Activated CD4-positive, alpha-beta T cell treated with anti-CD3 and anti-CD28 coated beads for 36 hours (primary cell): Measurements from ENCODE around the gene VPS13C. TPM values are rescaled to one million over a fixed set of nuclear protein-coding genes. Genes with fewer than 3 reads are reported as not detected.

Source experiments
- ATAC-seq: fragments of 200-7000 bp; cut with Tn5 transposase; one replicate; pipeline ENCODE4 v1.10.0; 2021; ENCODE audit warnings: mild to moderate bottlenecking, moderate library complexity
- CTCF ChIA-PET: fragments of 350-600 bp; sonication (Branson Sonifier 250); formaldehyde crosslinking; loops from one replicate; lab custom pipeline; 2021; ENCODE audit warnings: antibody characterized with exemption; lab: Charles Lee
- POLR2A ChIA-PET: fragments of 350-600 bp; sonication (Branson Sonifier 250); formaldehyde crosslinking; loops from one replicate; lab custom pipeline; 2021; ENCODE audit warnings: antibody characterized with exemption, inconsistent platforms; lab: Charles Lee
- DNase-seq: peaks from one replicate; pipeline ENCODE4 v3.0.0-alpha.2; 2020
- H3K27ac Mint-ChIP-seq: one replicate; pipeline ENCODE4 v1.8.0; 2021; ENCODE audit warnings: mixed read lengths
- H3K27me3 Mint-ChIP-seq: one replicate; pipeline ENCODE4 v1.8.0; 2021; ENCODE audit warnings: mixed read lengths
- H3K36me3 Mint-ChIP-seq: one replicate; pipeline ENCODE4 v1.8.0; 2021; ENCODE audit warnings: low read depth, mixed read lengths
- H3K4me1 Mint-ChIP-seq: one replicate; pipeline ENCODE4 v1.8.0; 2021; ENCODE audit warnings: mixed read lengths
- H3K4me3 Mint-ChIP-seq: one replicate; pipeline ENCODE4 v1.8.0; 2021; ENCODE audit warnings: mild to moderate bottlenecking, moderate library complexity, mixed read lengths
- H3K9me3 Mint-ChIP-seq: one replicate; pipeline ENCODE4 v1.8.0; 2021; ENCODE audit warnings: low read depth, mixed read lengths
- intact Hi-C, 2 experiments: fragments of 100-400 bp; cut with DNase I in 1 of 2; cut with micrococcal nuclease in 1 of 2; formaldehyde crosslinking; loops; one replicate each; pipeline versions ENCODE4 v1.14.2 to v1.15.1; 2022 to 2024; cut with DNase I, micrococcal nuclease
- total RNA-seq, 2 experiments: library from RNA; stranded (reverse); gene quantifications; one replicate each; pipeline ENCODE4 v1.2.3, GENCODE V29; 2021

The VPS13C gene
- total RNA-seq, 2 experiments from 2014 or later: 40.1 to 47.2 TPM

DNA sequence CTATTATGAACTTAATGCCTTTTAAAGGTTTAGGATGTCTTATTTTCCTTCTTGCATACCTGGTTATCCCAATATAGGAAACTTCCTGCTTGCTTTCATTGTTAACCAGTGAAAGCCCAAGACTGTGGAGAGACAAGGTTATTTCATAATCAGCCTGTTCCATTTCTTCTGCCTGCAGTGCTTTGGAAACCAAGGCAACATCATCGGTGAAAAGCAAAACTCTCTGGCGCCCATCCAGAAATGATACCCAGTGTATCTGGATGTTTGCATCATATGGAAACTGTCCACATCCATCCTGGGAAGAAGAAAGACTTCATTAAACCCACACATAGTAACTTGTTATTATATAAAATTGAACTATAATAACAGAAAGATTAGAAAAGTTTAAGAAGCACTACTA is 170.1 kb downstream of the VPS13C start:
- POLR2A ChIA-PET: no interaction called here
- Mint-ChIP-seq H3K36me3 (peaks cover 46% of the 10 kb centered on the region), H3K4me1 (no peaks in the 10 kb centered on the region), H3K27ac (no peak overlapping the region), H3K4me3 (no peak overlapping the region), H3K27me3 (no peaks in the 10 kb centered on the region), H3K9me3 (peaks cover 14% of the 10 kb centered on the region)
- no peak for DNase-seq
- no peak for ATAC-seq
- intact Hi-C loops: no loop called here
- CTCF ChIA-PET: interaction anchor here (0.7 kb wide), 1 partner anchor 10 kb away, joined by 3 read pairs; no protein-coding TSS in a partner anchor

GRCh38 chr15:61889706-61890105 is 170.5 kb downstream of the VPS13C start:
- DNase-seq (no peak), ATAC-seq (no peak)
- ChIA-PET POLR2A (no interaction called here), CTCF (interaction anchor here (0.7 kb wide), 1 partner anchor 10 kb away, joined by 3 read pairs; no protein-coding TSS in a partner anchor)
- no peak overlapping the region for H3K27ac Mint-ChIP-seq
- no peaks in the 10 kb centered on the region for H3K27me3 Mint-ChIP-seq
- peaks cover 42% of the 10 kb centered on the region for H3K36me3 Mint-ChIP-seq
- H3K4me1 Mint-ChIP-seq: no peaks in the 10 kb centered on the region
- H3K4me3 Mint-ChIP-seq: no peak overlapping the region
- intact Hi-C loops: no loop called here
- H3K9me3 Mint-ChIP-seq: peaks cover 13% of the 10 kb centered on the region

DNA sequence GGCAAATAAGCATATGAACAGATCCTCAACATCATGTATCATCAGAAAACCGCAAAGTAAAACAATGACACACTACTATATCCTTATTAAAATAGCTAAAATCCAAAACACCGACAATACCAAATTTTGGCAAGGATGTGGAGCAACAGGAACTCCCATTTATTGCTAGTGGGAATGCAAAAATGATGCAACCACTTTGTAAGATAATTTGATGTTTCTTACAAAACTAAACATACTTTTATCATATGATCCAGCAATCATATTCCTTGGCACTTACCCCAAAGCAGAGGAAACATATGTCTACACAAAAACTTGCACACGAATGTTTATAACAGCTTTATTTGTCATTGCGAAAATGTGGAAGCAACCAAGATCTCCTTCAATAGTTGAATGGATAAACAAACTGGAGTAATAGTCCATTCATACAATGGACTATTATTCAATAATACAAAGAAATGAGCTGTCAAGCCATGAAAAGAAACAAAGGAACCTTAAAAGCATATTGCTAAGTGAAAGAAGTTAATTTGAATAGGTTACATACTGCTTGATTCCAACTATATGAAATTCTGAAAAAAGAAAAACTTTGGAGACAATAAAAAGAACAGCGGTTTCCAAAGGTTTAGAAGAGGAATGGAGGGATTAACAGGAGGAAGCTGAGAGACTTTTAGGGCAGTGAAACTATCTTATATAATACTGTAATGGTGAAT is 172.0 kb downstream of the VPS13C start:
- no peak overlapping the region for H3K4me3 Mint-ChIP-seq
- no peak overlapping the region for H3K27ac Mint-ChIP-seq
- H3K4me1 Mint-ChIP-seq: no peaks in the 10 kb centered on the region
- ChIA-PET CTCF (interaction anchor here (0.8 kb wide), 1 partner anchor 909 kb away, joined by 3 read pairs; no protein-coding TSS in a partner anchor), POLR2A (no interaction called here)
- peaks cover 6% of the 10 kb centered on the region for H3K9me3 Mint-ChIP-seq
- intact Hi-C loops: no loop called here
- H3K27me3 Mint-ChIP-seq: no peaks in the 10 kb centered on the region
- DNase-seq (no peak), ATAC-seq (no peak)
- H3K36me3 Mint-ChIP-seq: peaks cover 27% of the 10 kb centered on the region

- no peak for DNase-seq
- Mint-ChIP-seq H3K4me3 (no peak overlapping the region), H3K27ac (no peak overlapping the region), H3K4me1 (no peaks in the 10 kb centered on the region), H3K27me3 (no peaks in the 10 kb centered on the region), H3K9me3 (no peaks in the 10 kb centered on the region), H3K36me3 (peaks cover 10% of the 10 kb centered on the region)
- POLR2A ChIA-PET: no interaction called here
- intact Hi-C loops: no loop called here
- no peak for ATAC-seq
- CTCF ChIA-PET: interaction anchor here (1.1 kb wide), 1 partner anchor 10 kb away, joined by 3 read pairs; no protein-coding TSS in a partner anchor
Measured at GRCh38 chr15:61880084-61880483, 180.2 kb downstream of the VPS13C start.

- H3K9me3 Mint-ChIP-seq: no peaks in the 10 kb centered on the region
- ATAC-seq: no peak
- CTCF ChIA-PET: interaction anchor here (0.9 kb wide), 1 partner anchor 10 kb away, joined by 3 read pairs; no protein-coding TSS in a partner anchor
- H3K27me3 Mint-ChIP-seq: no peaks in the 10 kb centered on the region
- POLR2A ChIA-PET: no interaction called here
- H3K36me3 Mint-ChIP-seq: peaks cover 10% of the 10 kb centered on the region
- no peaks in the 10 kb centered on the region for H3K4me1 Mint-ChIP-seq
- H3K27ac Mint-ChIP-seq: no peak overlapping the region
- intact Hi-C loops: loop anchor here in 1 of 2 experiments (10.0 kb wide), 1 partner anchor 266 kb away; no protein-coding TSS in a partner anchor
- H3K4me3 Mint-ChIP-seq: no peak overlapping the region
- no peak for DNase-seq
Measured at GRCh38 chr15:61879219-61879618, 181.0 kb downstream of the VPS13C start.

- Mint-ChIP-seq H3K4me1 (no peaks in the 10 kb centered on the region), H3K27ac (no peak overlapping the region), H3K4me3 (no peak overlapping the region), H3K27me3 (no peaks in the 10 kb centered on the region), H3K36me3 (peaks cover 28% of the 10 kb centered on the region), H3K9me3 (no peaks in the 10 kb centered on the region)
- POLR2A ChIA-PET: no interaction called here
- intact Hi-C loops: loop anchor here (1.0 to 10.0 kb wide), 4 partner anchors 199 to 435 kb away; no protein-coding TSS in a partner anchor
- ATAC-seq (no peak), DNase-seq (no peak)
- CTCF ChIA-PET: interaction anchor here (0.7 to 1.5 kb wide), 5 partner anchors 14 to 401 kb away, joined by 3 to 5 read pairs (median 3); no protein-coding TSS in a partner anchor
Measured at GRCh38 chr15:61871926-61872522, 188.2 kb downstream of the VPS13C start.

DNA sequence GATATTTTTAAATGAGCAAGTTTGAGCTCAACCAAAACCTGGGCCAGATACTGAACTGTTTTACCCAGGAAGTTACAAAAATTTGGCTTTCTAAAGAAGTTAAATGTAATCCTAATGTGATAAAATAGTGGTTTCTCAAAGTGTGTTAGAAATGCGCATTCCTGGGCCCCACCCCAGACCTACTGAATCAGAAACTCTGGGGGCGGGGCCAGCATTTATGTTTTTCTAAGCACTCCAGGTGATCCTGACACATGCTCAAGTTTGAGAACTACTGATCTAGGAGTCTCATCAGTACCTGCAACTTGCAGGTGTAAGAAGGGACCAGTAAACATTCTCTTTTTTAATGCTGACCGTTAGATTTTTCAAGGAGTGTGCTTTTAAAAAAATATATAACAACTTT is 190.6 kb downstream of the VPS13C start:
- Mint-ChIP-seq H3K27me3 (no peaks in the 10 kb centered on the region), H3K4me1 (no peaks in the 10 kb centered on the region), H3K9me3 (no peaks in the 10 kb centered on the region), H3K27ac (no peak overlapping the region), H3K36me3 (peaks cover 26% of the 10 kb centered on the region), H3K4me3 (no peak overlapping the region)
- DNase-seq (no peak), ATAC-seq (no peak)
- intact Hi-C loops: loop anchor here (10.0 kb wide), 2 partner anchors 265 to 275 kb away; no protein-coding TSS in a partner anchor
- POLR2A ChIA-PET: no interaction called here
- CTCF ChIA-PET: interaction anchor here (0.8 to 1.4 kb wide), 2 partner anchors 9 to 13 kb away, joined by 3 to 4 read pairs; no protein-coding TSS in a partner anchor

- ChIA-PET CTCF (interaction anchor here (1.2 kb wide), 1 partner anchor 445 kb away, joined by 3 read pairs; no protein-coding TSS in a partner anchor), POLR2A (no interaction called here)
- Mint-ChIP-seq H3K27ac (no peak overlapping the region), H3K27me3 (no peaks in the 10 kb centered on the region), H3K4me1 (peaks cover 4% of the 10 kb centered on the region), H3K9me3 (no peaks in the 10 kb centered on the region), H3K36me3 (peaks cover 2% of the 10 kb centered on the region), H3K4me3 (no peak overlapping the region)
- intact Hi-C loops: loop anchor here in 1 of 2 experiments (10.0 kb wide), 1 partner anchor 273 kb away; no protein-coding TSS in a partner anchor
- DNase-seq: no peak
- ATAC-seq: no peak
Measured at GRCh38 chr15:61861962-61862361, 198.3 kb downstream of the VPS13C start.

DNA sequence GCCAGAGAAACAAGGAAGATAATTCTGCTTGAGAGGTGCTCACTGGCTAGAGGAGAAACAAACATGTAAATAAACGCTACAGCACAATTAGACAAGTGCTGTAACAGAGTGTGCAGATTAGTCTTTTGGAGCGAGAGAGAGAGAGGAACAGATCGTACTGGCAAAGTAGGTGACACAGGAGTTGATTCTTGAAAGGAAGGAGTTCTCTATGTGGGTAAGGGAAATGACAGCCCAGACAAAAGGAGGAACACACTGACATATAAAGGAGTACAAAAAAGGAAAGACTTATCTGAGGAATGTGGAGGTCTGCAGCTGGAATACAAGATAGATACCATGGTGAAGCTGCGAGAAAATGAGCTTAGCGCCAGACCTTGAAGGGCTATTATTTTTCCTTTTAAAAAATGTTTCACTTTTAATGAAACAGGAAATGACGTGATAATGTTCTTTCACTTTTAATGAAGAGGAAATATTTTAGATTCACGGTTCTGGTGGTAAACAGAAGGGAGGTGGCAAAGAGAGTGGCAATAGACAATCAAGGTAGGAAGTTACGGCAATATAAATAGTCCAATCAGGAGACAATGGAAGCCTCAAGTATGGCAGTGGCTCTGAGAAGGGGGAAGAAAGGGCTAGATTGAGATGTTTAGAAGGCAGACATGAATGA is 202.9 kb downstream of the VPS13C start:
- DNase-seq (no peak), ATAC-seq (peak; percentile 53)
- ChIA-PET CTCF (no interaction called here), POLR2A (no interaction called here)
- Mint-ChIP-seq H3K4me1 (peaks cover 4% of the 10 kb centered on the region), H3K9me3 (no peaks in the 10 kb centered on the region), H3K4me3 (no peak overlapping the region), H3K27ac (no peak overlapping the region), H3K36me3 (peaks cover 2% of the 10 kb centered on the region), H3K27me3 (no peaks in the 10 kb centered on the region)
- intact Hi-C loops: no loop called here

DNA sequence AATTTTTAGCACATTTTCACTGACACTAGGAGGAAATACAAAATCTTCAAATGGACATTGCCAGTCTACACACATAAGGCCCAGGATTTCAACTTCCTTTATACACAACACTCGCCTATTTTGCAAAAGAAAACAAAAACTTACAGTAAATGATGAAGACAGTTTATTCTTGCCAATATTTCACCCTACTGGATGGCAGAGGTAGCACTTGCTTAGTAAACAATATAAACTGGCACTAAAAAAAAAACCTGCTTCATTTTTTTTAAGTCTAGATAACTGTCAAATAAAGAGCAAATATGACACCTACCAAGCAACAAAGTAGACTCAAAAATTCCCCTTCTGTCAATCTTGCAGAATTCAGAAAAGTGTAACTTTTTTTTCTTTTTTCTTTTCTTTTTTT is 204.0 kb downstream of the VPS13C start:
- Mint-ChIP-seq H3K4me1 (peaks cover 4% of the 10 kb centered on the region), H3K36me3 (peaks cover 5% of the 10 kb centered on the region), H3K27me3 (no peaks in the 10 kb centered on the region), H3K27ac (no peak overlapping the region), H3K9me3 (no peaks in the 10 kb centered on the region), H3K4me3 (no peak overlapping the region)
- ChIA-PET POLR2A (no interaction called here), CTCF (no interaction called here)
- DNase-seq (no peak), ATAC-seq (no peak)
- intact Hi-C loops: no loop called here

- intact Hi-C loops: no loop called here
- Mint-ChIP-seq H3K27ac (no peak overlapping the region), H3K4me3 (no peak overlapping the region), H3K9me3 (no peaks in the 10 kb centered on the region), H3K27me3 (no peaks in the 10 kb centered on the region), H3K36me3 (peaks cover 8% of the 10 kb centered on the region), H3K4me1 (no peaks in the 10 kb centered on the region)
- POLR2A ChIA-PET: no interaction called here
- ATAC-seq (no peak), DNase-seq (no peak)
- CTCF ChIA-PET: no interaction called here
Measured at GRCh38 chr15:61853195-61853594, 207.1 kb downstream of the VPS13C start.
